SK-N-SH treated with all-trans-retinoic acid at 6 μM for 48 hours (cell line): ENCODE measurements around the gene GPR132.
"Not testable (repeated sequence)": the region's sequence is repeated elsewhere in the genome, so short reads cannot be mapped to it uniquely, and the experiment has no call there.

Experiments used
- BACH2 ChIP-seq: fragments of 250-450 bp; sonication (Bioruptor Pico); IDR thresholded peaks from 2 replicates; pipeline ENCODE4 v1.9.0; 2021; ENCODE audit warnings: mild to moderate bottlenecking, borderline replicate concordance
- OSR1 ChIP-seq: fragments of 250-450 bp; sonication (Bioruptor Pico); IDR thresholded peaks from 2 replicates; pipeline ENCODE4 v1.8.0; 2022; ENCODE audit warnings: moderate library complexity, mild to moderate bottlenecking, inconsistent platforms
- TF ChIP-seq, protein P1 (sequence below): fragments of 250-450 bp; sonication (Bioruptor Pico); IDR thresholded peaks from 2 replicates; pipeline ENCODE4 v1.8.0; 2020; ENCODE audit warnings: mild to moderate bottlenecking, moderate library complexity, borderline replicate concordance
- TF ChIP-seq, protein P2 (sequence below): fragments of 250-450 bp; sonication (Bioruptor Pico); IDR thresholded peaks from 2 replicates; pipeline ENCODE4 v1.5.0; 2020; ENCODE audit warnings: mild to moderate bottlenecking, moderate library complexity
- TF ChIP-seq, protein P3 (sequence below): fragments of 250-450 bp; sonication (Bioruptor Pico); IDR thresholded peaks from 2 replicates; pipeline ENCODE4 v1.5.1; 2020; ENCODE audit warnings: low read depth, mild to moderate bottlenecking, moderate library complexity

DNA sequence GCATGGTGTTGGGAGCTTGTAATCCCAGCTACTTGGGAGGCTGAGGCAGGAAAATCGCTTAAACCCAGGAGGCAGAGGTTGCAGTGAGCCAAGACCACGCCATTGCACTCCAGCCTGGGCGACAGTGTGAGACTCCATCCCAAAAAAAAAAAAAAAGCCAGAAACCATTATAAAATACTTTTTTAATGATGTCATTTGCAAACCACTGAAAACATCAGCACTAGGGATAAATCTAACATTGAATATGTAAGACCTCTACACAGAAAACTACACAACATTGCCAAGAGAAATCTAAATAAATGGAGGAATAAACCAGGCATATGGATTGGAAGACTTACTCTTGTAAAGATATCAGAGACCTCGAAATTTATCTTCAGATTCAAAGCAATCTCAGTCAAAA, 37.5 kb downstream of the GPR132 start:
- TF ChIP-seq, protein P1, sequence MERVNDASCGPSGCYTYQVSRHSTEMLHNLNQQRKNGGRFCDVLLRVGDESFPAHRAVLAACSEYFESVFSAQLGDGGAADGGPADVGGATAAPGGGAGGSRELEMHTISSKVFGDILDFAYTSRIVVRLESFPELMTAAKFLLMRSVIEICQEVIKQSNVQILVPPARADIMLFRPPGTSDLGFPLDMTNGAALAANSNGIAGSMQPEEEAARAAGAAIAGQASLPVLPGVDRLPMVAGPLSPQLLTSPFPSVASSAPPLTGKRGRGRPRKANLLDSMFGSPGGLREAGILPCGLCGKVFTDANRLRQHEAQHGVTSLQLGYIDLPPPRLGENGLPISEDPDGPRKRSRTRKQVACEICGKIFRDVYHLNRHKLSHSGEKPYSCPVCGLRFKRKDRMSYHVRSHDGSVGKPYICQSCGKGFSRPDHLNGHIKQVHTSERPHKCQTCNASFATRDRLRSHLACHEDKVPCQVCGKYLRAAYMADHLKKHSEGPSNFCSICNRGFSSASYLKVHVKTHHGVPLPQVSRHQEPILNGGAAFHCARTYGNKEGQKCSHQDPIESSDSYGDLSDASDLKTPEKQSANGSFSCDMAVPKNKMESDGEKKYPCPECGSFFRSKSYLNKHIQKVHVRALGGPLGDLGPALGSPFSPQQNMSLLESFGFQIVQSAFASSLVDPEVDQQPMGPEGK (CRISPR knock-in tag) = not testable (repeated sequence)
- TF ChIP-seq, protein P2, sequence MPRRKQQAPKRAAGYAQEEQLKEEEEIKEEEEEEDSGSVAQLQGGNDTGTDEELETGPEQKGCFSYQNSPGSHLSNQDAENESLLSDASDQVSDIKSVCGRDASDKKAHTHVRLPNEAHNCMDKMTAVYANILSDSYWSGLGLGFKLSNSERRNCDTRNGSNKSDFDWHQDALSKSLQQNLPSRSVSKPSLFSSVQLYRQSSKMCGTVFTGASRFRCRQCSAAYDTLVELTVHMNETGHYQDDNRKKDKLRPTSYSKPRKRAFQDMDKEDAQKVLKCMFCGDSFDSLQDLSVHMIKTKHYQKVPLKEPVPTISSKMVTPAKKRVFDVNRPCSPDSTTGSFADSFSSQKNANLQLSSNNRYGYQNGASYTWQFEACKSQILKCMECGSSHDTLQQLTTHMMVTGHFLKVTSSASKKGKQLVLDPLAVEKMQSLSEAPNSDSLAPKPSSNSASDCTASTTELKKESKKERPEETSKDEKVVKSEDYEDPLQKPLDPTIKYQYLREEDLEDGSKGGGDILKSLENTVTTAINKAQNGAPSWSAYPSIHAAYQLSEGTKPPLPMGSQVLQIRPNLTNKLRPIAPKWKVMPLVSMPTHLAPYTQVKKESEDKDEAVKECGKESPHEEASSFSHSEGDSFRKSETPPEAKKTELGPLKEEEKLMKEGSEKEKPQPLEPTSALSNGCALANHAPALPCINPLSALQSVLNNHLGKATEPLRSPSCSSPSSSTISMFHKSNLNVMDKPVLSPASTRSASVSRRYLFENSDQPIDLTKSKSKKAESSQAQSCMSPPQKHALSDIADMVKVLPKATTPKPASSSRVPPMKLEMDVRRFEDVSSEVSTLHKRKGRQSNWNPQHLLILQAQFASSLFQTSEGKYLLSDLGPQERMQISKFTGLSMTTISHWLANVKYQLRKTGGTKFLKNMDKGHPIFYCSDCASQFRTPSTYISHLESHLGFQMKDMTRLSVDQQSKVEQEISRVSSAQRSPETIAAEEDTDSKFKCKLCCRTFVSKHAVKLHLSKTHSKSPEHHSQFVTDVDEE = not testable (repeated sequence)
- TF ChIP-seq, protein P3, sequence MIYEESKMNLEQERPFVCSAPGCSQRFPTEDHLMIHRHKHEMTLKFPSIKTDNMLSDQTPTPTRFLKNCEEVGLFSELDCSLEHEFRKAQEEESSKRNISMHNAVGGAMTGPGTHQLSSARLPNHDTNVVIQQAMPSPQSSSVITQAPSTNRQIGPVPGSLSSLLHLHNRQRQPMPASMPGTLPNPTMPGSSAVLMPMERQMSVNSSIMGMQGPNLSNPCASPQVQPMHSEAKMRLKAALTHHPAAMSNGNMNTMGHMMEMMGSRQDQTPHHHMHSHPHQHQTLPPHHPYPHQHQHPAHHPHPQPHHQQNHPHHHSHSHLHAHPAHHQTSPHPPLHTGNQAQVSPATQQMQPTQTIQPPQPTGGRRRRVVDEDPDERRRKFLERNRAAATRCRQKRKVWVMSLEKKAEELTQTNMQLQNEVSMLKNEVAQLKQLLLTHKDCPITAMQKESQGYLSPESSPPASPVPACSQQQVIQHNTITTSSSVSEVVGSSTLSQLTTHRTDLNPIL (CRISPR knock-in tag) = not testable (repeated sequence)
- TF ChIP-seq BACH2, OSR1: not testable (repeated sequence)
